Psoas muscle (tissue), 8 donors: ENCODE measurements around the gene TAF8. TPM values are rescaled to one million over a fixed set of nuclear protein-coding genes. Genes with fewer than 3 reads are reported as not detected.

Source experiments
- ATAC-seq, 4 donors: fragments of 200-7000 bp; cut with Tn5 transposase; one replicate each; pipeline ENCODE4 v1.9.1; 2020; ENCODE audit warnings: moderate library complexity in 3 of 4, mild to moderate bottlenecking in 2 of 4
- DNase-seq, 2 donors: peaks; one replicate each; pipeline ENCODE4 v3.0.0-alpha.2; 2020
- H3K27ac ChIP-seq: fragments of 200-600 bp; one replicate; pipeline ENCODE4 v1.8.0; 2022
- H3K27me3 ChIP-seq, 3 donors: fragments of 200-600 bp in 1 of 3; one replicate each; pipeline versions ENCODE4 v1.6.1 to v1.8.0; 2013 to 2022; ENCODE audit warnings: low read length in 2 of 3, mild to moderate bottlenecking in 2 of 3, moderate library complexity in 1 of 3; ENCODE audit not compliant: insufficient read depth in 3 of 3
- H3K36me3 ChIP-seq, 2 donors: fragments of 200-600 bp in 1 of 2; one replicate each; pipeline versions ENCODE4 v1.6.1 to v1.8.0; 2013 to 2022; ENCODE audit warnings: low read depth in 1 of 2, mild to moderate bottlenecking in 1 of 2, moderate library complexity in 1 of 2; ENCODE audit not compliant: insufficient read depth in 1 of 2
- H3K4me1 ChIP-seq: fragments of 200-600 bp; one replicate; pipeline ENCODE4 v1.8.0; 2022
- H3K4me3 ChIP-seq: fragments of 200-600 bp; one replicate; pipeline ENCODE4 v1.8.0; 2022; ENCODE audit warnings: mild to moderate bottlenecking
- H3K9me3 ChIP-seq: fragments of 200-600 bp; one replicate; pipeline ENCODE4 v1.8.0; 2022
- CTCF ChIP-seq: fragments of 200-600 bp; IDR thresholded peaks from one replicate; pipeline ENCODE4 v1.8.0; 2022; ENCODE audit warnings: antibody characterized with exemption
- WGBS, 3 donors: extraction: QIAGEN DNeasy Blood & Tissue Kit; methylation state at CpG; one replicate each; pipeline versions ENCODE4 v1.1.6 to v1.1.7; 2013; 5-methylcytosine and 5-hydroxymethylcytosine counted together
- intact Hi-C, 2 donors: fragments of 100-400 bp; cut with DNase I; formaldehyde crosslinking; loops; one replicate each; pipeline versions ENCODE4 v1.11.0 to v1.14.2; 2022
- polyA plus RNA-seq, 3 donors: library from polyadenylated mRNA; stranded (reverse); fragments of 200-250 nt; gene quantifications; one replicate each; pipeline ENCODE4 v1.2.3, GENCODE V29; 2013
- total RNA-seq, 4 donors: library from RNA; stranded (reverse); fragmentation: NEBNext Ultra II Directional in 2 of 4; extraction: Animal tissue kit (Norgen Biotek cat#: 25700) in 2 of 4; gene quantifications; one replicate each; pipeline versions ENCODE4 v1.2.1 to v1.2.4, GENCODE V29; 2021 to 2023
- donor health status: healthy with polysubstance abuse.
- donor health status: DM: no; HTN: no; CAD: no; lungs with moderate emphysema.
- donor health status: Bipolar disorder and iron deficiency.
- donor health status: healthy.
- donor health status: DM: yes; HTN: yes; CAD: no.
- donor health status: DM: no; HTN: no; CAD: no.
- donor health status: DM: no; HTN: no; CAD: no.
- donor health status: DM: yes; HTN: yes; CAD: no.

The TAF8 gene
- total and polyA plus RNA-seq, 7 donors, result 11.2 to 23.9 (median 17.9) TPM

GRCh38 chr6:42104095-42104803, 53.9 kb downstream of the TAF8 start:
- peak; percentile 45 for TF ChIP-seq CTCF
- Histone ChIP-seq H3K36me3 (no peaks in the 10 kb centered on the region), H3K27me3 (peaks cover 0 to 16% (median 16%) of the 10 kb centered on the region in 3 donors), H3K4me3 (peak overlapping the region; percentile 61), H3K4me1 (no peaks in the 10 kb centered on the region), H3K9me3 (no peaks in the 10 kb centered on the region), H3K27ac (no peak overlapping the region)
- peak; percentile 76 to 87 for DNase-seq
- intact Hi-C loops, result no loop called here
- WGBS, 3 donors, result 4 to 7% (median 5%) methylated on average over 45 to 66 of the region's 66 CpGs
- peak; percentile 53 to 82 (median 68) for ATAC-seq

GRCh38 chr6:42104804-42105125, 54.4 kb downstream of the TAF8 start:
- H3K9me3 ChIP-seq, result no peaks in the 10 kb centered on the region
- TF ChIP-seq CTCF, result no peak
- no peak overlapping the region for H3K27ac ChIP-seq
- ATAC-seq (no peak), DNase-seq (no peak)
- 28 to 29% (median 28%) methylated on average over 13 to 16 of the region's 16 CpGs for WGBS, 3 donors
- intact Hi-C loops, result no loop called here
- H3K4me1 ChIP-seq, result no peaks in the 10 kb centered on the region
- no peaks in the 10 kb centered on the region for H3K36me3 ChIP-seq
- peaks cover 0 to 16% (median 16%) of the 10 kb centered on the region in 3 donors for H3K27me3 ChIP-seq
- peak overlapping the region; percentile 61 for H3K4me3 ChIP-seq

- no peak for ATAC-seq
- H3K9me3 ChIP-seq, result no peaks in the 10 kb centered on the region
- 84 to 87% (median 84%) methylated on average over 16 to 17 of the region's 17 CpGs for WGBS, 3 donors
- H3K4me3 ChIP-seq, result no peak overlapping the region
- TF ChIP-seq CTCF, result no peak
- H3K36me3 ChIP-seq, result no peaks in the 10 kb centered on the region
- no peaks in the 10 kb centered on the region for H3K4me1 ChIP-seq
- intact Hi-C loops, result no loop called here
- H3K27ac ChIP-seq, result no peak overlapping the region
- peaks cover 0 to 16% (median 16%) of the 10 kb centered on the region in 3 donors for H3K27me3 ChIP-seq
- peak in 1 of 2 donors; percentile 39 for DNase-seq
Measured at GRCh38 chr6:42105156-42105648, 54.9 kb downstream of the TAF8 start.

- H3K27me3 ChIP-seq, result peaks cover 0 to 16% (median 16%) of the 10 kb centered on the region in 3 donors
- DNase-seq (peak in 1 of 2 donors; percentile 30), ATAC-seq (no peak)
- no peak overlapping the region for H3K4me3 ChIP-seq
- no peaks in the 10 kb centered on the region for H3K4me1 ChIP-seq
- H3K27ac ChIP-seq, result no peak overlapping the region
- no peaks in the 10 kb centered on the region for H3K9me3 ChIP-seq
- no peaks in the 10 kb centered on the region for H3K36me3 ChIP-seq
- intact Hi-C loops, result no loop called here
- 88 to 93% (median 92%) methylated on average over 1 of the region's 1 CpG for WGBS, 3 donors
- TF ChIP-seq CTCF, result no peak
Measured at GRCh38 chr6:42105709-42106108, 55.4 kb downstream of the TAF8 start.
